Measurements from ENCODE around the gene CDH10. TPM values are rescaled to one million over a fixed set of nuclear protein-coding genes. Genes with fewer than 3 reads are reported as not detected.

CDH10 gene
- total and polyA plus RNA-seq, 2 experiments from 2014 or later, result not detected

- TF ChIP-seq STAT1 (IDR thresholded peaks at IDR 0.05; ENCODE audit: unreplicated experiment) (no peak), EZH2 (IDR thresholded peaks at IDR 0.05; ENCODE audit: low read depth, unreplicated experiment) (no peak), ZNF114 (CRISPR knock-in tag; IDR thresholded peaks at IDR 0.05) (no peak), EZH2phosphoT487 (IDR thresholded peaks at IDR 0.05; ENCODE audit: unreplicated experiment) (no peak), ZNF331 (CRISPR knock-in tag; IDR thresholded peaks at IDR 0.05; ENCODE audit: low read depth) (no peak), ZNF462 (CRISPR knock-in tag; IDR thresholded peaks at IDR 0.05) (no peak), POLR2AphosphoS5 (IDR thresholded peaks at IDR 0.05; ENCODE audit: low read depth) (no peak), CTCF (conservative IDR thresholded peaks at IDR 0.05; ENCODE audit: low read depth in 2 of 2) (no peak), JUNB (IDR thresholded peaks at IDR 0.05; ENCODE audit: unreplicated experiment) (no peak)
- TF ChIP-seq, protein P1, sequence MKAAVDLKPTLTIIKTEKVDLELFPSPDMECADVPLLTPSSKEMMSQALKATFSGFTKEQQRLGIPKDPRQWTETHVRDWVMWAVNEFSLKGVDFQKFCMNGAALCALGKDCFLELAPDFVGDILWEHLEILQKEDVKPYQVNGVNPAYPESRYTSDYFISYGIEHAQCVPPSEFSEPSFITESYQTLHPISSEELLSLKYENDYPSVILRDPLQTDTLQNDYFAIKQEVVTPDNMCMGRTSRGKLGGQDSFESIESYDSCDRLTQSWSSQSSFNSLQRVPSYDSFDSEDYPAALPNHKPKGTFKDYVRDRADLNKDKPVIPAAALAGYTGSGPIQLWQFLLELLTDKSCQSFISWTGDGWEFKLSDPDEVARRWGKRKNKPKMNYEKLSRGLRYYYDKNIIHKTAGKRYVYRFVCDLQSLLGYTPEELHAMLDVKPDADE (IDR thresholded peaks at IDR 0.05), result no peak
- TF ChIP-seq, protein P2, sequence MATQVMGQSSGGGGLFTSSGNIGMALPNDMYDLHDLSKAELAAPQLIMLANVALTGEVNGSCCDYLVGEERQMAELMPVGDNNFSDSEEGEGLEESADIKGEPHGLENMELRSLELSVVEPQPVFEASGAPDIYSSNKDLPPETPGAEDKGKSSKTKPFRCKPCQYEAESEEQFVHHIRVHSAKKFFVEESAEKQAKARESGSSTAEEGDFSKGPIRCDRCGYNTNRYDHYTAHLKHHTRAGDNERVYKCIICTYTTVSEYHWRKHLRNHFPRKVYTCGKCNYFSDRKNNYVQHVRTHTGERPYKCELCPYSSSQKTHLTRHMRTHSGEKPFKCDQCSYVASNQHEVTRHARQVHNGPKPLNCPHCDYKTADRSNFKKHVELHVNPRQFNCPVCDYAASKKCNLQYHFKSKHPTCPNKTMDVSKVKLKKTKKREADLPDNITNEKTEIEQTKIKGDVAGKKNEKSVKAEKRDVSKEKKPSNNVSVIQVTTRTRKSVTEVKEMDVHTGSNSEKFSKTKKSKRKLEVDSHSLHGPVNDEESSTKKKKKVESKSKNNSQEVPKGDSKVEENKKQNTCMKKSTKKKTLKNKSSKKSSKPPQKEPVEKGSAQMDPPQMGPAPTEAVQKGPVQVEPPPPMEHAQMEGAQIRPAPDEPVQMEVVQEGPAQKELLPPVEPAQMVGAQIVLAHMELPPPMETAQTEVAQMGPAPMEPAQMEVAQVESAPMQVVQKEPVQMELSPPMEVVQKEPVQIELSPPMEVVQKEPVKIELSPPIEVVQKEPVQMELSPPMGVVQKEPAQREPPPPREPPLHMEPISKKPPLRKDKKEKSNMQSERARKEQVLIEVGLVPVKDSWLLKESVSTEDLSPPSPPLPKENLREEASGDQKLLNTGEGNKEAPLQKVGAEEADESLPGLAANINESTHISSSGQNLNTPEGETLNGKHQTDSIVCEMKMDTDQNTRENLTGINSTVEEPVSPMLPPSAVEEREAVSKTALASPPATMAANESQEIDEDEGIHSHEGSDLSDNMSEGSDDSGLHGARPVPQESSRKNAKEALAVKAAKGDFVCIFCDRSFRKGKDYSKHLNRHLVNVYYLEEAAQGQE (IDR thresholded peaks at IDR 0.05; ENCODE audit: unreplicated experiment), result no peak
- no peak for ATAC-seq
Measured at GRCh38 chr5:24606971-24607370, 37.8 kb downstream of the CDH10 start.

More at GRCh38 chr5:24606971-24607370, 37.8 kb downstream of the CDH10 start:
- Histone ChIP-seq H4K20me1 (replicated peaks; ENCODE audit: insufficient read depth) (no peaks in the 10 kb centered on the region), H3K4me2 (no peak overlapping the region), H3K79me2 (replicated peaks; ENCODE audit: insufficient read depth) (no peaks in the 10 kb centered on the region), H3K4me3 (no peak overlapping the region), H2AFZ (no peak overlapping the region), H3K36me3 (ENCODE audit: insufficient read depth) (no peaks in the 10 kb centered on the region), H3K4me1 (ENCODE audit: insufficient read depth) (no peaks in the 10 kb centered on the region), H3K27ac (ENCODE audit: low read depth) (no peak overlapping the region), H3K9me2 (ENCODE audit: insufficient read depth) (no peaks in the 10 kb centered on the region), H3K27me3 (ENCODE audit: insufficient read depth) (no peaks in the 10 kb centered on the region), H3F3A (replicated peaks; ENCODE audit: low read depth) (no peaks in the 10 kb centered on the region)
- no peak for DNase-seq (ENCODE audit: low spot score)
- Mint-ChIP-seq H3K9me3 (no peaks in the 10 kb centered on the region), H3K4me1 (no peaks in the 10 kb centered on the region), H3K36me3 (ENCODE audit: low read depth) (no peaks in the 10 kb centered on the region), H3K27ac (no peak overlapping the region), H3K27me3 (ENCODE audit: insufficient read depth, low read depth, poor library complexity) (no peaks in the 10 kb centered on the region), H3K4me3 (no peak overlapping the region)
